Epidermal melanocyte (primary cell): Measurements from ENCODE around the gene DPP9.

ENCODE experiments used
- DNase-seq: peaks from one replicate; pipeline ENCODE4 v3.0.0; 2011; ENCODE audit warnings: low spot score; ENCODE audit not compliant: insufficient read length

Gene DPP9

DNA sequence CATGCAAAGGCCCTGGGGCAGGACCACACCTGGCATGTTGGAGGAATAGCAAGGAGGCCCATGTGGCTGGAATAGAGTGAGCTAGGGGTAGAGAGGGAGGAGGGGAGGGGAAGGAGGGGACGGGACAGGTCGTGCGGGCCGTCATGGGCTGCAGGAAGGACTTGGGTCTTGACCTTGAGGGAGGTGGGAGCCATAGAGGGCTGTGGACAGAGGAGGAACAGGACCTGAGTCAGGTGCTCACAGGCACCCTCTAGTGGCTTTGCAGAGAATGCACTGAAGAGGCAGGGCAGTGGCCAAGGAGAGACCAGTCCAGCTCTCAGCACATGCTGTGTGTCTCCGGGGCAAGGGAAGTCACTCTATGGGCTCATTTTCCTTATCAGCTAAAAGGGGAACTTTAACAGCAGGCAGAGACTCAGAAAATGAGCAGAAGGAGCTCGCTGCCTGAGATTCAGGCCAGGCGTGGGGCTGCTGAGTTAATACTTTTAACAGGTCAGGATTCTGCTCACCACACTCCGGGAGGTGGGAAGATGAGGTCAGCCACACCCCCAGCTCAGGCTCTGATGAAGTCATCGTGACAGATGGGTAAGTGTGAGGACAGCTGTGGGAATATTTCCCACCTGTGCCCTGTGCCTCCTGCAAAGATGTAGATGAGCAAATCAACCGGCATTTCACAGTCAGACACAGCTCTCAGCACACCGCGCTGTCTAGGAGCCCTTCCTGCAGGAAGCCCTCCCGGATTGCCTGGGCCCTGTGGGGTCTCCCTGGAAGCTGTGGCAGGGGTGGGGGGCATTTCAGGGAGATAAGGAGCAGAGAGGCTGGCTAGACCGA lies 90.3 kb downstream of the DPP9 start:
- DNase-seq, result no peak
